Progenitor cell of endocrine pancreas (in vitro differentiated cells): ENCODE data around the gene RUNX3. TPM values are rescaled to one million over a fixed set of nuclear protein-coding genes. Genes with fewer than 3 reads are reported as not detected.

ENCODE experiments used
- DNase-seq: peaks from one replicate; pipeline ENCODE4 v3.0.0; 2021; ENCODE audit warnings: low spot score; ENCODE audit not compliant: unreplicated experiment
- H3K27ac Mint-ChIP-seq: 2 replicates; pipeline ENCODE4 v1.8.0; 2021; ENCODE audit warnings: mild to moderate bottlenecking, moderate library complexity, mixed read lengths
- H3K27me3 Mint-ChIP-seq: 2 replicates; pipeline ENCODE4 v1.8.0; 2021; ENCODE audit warnings: mixed read lengths
- H3K36me3 Mint-ChIP-seq: 2 replicates; pipeline ENCODE4 v1.8.0; 2022; ENCODE audit warnings: mixed read lengths; ENCODE audit not compliant: insufficient read depth
- H3K4me1 Mint-ChIP-seq: 2 replicates; pipeline ENCODE4 v1.8.0; 2021; ENCODE audit warnings: low read depth, mixed read lengths
- H3K4me3 Mint-ChIP-seq: 2 replicates; pipeline ENCODE4 v1.8.0; 2021; ENCODE audit warnings: low read depth, mild to moderate bottlenecking, moderate library complexity, mixed read lengths
- H3K9me3 Mint-ChIP-seq: 2 replicates; pipeline ENCODE4 v1.8.0; 2021; ENCODE audit warnings: low read depth, mixed read lengths
- total RNA-seq: library from RNA; stranded (reverse); gene quantifications from 2 replicates; pipeline ENCODE4 v1.2.1, GENCODE V29; 2021
- TF ChIP-seq, protein P1 (sequence below): fragments of 200-600 bp; sonication (generic); IDR thresholded peaks from one replicate; pipeline ENCODE4 v1.5.0; 2021; ENCODE audit warnings: antibody characterized with exemption, mild to moderate bottlenecking; ENCODE audit not compliant: unreplicated experiment

RUNX3 gene
- total RNA-seq, 1 donor from 2014 or later = not detected

DNA sequence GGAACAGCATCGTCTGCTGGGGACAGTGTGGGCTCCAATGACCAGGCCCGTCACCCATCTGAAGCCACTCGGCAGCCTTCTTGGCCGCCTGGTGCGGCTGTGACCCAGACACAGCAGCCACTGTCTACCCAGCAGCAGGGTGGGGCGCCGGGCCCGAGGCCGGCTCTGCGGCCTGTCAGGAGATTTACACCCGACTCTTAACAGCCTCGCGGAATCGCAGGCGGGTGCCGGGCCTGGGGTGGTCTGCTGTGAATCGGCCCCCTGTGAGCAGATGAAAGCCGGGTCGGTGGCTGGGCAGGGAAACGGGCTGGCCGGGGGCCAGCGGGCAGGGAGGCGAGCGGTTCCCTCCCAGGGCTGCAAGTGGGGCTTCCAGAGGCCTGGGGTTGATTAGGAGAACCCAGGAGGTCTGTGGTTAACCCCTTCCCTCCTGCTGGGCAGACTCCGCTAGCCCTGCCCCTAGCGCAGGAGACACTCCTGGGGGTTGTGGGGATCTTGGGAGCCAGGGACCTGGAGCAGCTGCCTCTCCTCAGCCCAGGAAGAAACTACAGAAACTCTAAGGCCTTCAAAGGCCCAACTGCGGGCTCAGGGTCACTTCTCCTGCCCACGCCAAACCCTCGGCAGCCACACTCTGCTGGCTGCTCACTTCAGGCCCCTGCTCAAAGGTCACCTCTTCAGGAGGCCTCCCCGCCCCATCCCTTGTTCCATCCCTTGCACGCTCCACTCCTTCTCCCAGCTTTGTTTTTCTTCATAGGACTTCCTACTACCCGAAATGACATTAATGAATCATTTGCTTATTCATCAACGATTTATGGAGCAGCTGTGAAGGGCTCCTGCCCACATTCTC is 15.6 kb downstream of the RUNX3 start:
- peaks cover 14% of the 10 kb centered on the region for H3K27me3 Mint-ChIP-seq
- TF ChIP-seq, protein P1, sequence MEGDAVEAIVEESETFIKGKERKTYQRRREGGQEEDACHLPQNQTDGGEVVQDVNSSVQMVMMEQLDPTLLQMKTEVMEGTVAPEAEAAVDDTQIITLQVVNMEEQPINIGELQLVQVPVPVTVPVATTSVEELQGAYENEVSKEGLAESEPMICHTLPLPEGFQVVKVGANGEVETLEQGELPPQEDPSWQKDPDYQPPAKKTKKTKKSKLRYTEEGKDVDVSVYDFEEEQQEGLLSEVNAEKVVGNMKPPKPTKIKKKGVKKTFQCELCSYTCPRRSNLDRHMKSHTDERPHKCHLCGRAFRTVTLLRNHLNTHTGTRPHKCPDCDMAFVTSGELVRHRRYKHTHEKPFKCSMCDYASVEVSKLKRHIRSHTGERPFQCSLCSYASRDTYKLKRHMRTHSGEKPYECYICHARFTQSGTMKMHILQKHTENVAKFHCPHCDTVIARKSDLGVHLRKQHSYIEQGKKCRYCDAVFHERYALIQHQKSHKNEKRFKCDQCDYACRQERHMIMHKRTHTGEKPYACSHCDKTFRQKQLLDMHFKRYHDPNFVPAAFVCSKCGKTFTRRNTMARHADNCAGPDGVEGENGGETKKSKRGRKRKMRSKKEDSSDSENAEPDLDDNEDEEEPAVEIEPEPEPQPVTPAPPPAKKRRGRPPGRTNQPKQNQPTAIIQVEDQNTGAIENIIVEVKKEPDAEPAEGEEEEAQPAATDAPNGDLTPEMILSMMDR = no peak
- no peak for DNase-seq
- peaks cover 3% of the 10 kb centered on the region for H3K4me1 Mint-ChIP-seq
- H3K36me3 Mint-ChIP-seq = no peaks in the 10 kb centered on the region
- no peak overlapping the region for H3K4me3 Mint-ChIP-seq
- H3K27ac Mint-ChIP-seq = no peak overlapping the region
- no peaks in the 10 kb centered on the region for H3K9me3 Mint-ChIP-seq

DNA sequence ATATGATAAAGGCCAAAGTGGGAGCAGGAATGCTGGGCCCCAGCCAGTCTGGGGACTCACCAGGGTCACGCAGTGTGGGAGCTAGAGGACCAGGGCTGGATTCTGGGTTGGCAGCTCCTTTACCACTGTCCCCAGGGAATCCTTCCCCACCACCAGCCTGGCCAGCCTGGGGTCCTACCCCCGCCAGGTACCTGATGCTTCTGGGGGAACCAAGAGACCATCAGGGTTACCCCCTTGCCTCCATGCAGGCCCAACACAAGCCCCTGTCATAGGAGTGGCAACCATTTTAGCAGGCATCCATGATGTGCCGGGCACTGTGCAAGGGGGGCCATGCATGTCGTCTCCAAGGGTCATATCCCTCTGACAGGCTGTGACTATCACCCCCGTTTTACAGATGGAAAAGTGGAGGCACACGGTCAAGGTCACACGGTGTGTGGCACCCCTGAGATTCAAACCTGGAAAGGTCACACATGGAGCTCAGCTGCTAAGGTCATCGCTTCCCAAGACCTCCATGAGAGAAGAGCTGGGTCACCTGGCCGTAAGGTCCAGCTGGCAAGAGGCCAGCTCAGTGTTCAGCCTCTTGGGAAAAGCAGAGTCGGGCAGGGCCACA is 16.4 kb downstream of the RUNX3 start:
- TF ChIP-seq, protein P1 = no peak
- Mint-ChIP-seq H3K9me3 (no peaks in the 10 kb centered on the region), H3K27ac (no peak overlapping the region), H3K4me3 (no peak overlapping the region), H3K36me3 (no peaks in the 10 kb centered on the region), H3K27me3 (peaks cover 14% of the 10 kb centered on the region), H3K4me1 (peaks cover 3% of the 10 kb centered on the region)
- no peak for DNase-seq

DNA sequence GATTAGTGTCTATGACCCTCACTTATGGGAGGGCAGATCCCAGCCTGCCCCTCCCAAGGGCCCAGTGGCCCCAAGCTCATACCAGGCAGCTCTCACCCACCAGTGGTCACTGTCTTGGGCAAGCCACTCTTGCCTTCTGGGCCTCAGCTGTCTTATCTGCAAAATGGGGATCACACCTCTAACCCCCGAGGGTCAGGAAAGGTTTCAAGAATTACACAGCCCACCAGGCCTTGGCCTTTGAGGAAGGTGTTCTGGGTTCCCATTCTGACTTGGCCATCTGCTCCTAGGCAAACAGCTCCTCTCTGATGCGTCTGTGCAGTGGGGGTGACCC is 16.8 kb downstream of the RUNX3 start:
- Mint-ChIP-seq H3K9me3 (no peaks in the 10 kb centered on the region), H3K27me3 (peaks cover 12% of the 10 kb centered on the region), H3K4me1 (peaks cover 3% of the 10 kb centered on the region), H3K4me3 (no peak overlapping the region), H3K36me3 (no peaks in the 10 kb centered on the region), H3K27ac (no peak overlapping the region)
- TF ChIP-seq, protein P1 = no peak
- DNase-seq = no peak

DNA sequence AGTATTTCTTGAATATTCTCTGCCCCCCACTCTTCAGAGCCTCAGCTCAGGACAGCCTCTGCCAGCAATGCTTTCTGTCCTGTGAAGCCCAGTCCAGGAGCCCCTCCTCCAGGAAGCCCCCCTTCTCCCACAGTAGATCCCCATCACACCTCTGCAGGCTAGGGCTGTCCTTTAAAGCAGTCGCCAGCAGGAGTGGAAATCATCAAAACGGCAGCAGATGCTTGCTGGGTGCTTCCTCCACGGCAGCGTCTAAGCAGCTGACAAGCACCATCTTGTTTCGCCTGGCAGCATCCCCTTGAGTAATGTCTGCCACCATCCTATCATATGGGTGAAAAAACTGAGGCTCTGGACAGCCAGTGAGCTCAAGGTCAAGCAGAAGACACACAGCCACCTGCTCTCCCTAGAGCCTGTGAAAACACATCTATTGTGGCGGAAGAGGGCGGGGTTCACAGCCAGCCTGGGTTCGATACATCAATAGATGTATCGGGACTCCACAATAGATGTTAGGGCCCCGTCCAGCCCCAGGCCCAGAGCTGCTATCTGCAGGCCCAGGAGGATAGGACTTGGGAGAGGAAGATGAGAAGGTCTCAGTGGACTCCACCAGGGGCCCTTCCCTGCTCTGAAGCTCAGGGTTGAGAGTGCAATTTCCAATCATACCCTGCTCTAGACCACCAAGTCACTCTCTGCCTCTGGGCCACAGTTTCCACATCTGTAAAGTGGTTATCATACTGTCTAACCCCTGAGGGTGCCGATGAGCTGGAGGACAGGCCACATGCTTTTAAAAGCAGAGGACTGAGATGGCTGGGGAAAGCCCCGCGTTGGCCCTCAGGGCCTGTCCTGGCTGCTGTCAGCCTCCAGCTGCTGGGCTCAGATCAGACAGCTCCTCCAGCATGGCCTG is 17.5 kb downstream of the RUNX3 start:
- Mint-ChIP-seq H3K9me3 (peaks cover 4% of the 10 kb centered on the region), H3K27me3 (peaks cover 12% of the 10 kb centered on the region), H3K27ac (no peak overlapping the region), H3K4me1 (peaks cover 3% of the 10 kb centered on the region), H3K36me3 (no peaks in the 10 kb centered on the region), H3K4me3 (no peak overlapping the region)
- DNase-seq = no peak
- TF ChIP-seq, protein P1 = no peak

DNA sequence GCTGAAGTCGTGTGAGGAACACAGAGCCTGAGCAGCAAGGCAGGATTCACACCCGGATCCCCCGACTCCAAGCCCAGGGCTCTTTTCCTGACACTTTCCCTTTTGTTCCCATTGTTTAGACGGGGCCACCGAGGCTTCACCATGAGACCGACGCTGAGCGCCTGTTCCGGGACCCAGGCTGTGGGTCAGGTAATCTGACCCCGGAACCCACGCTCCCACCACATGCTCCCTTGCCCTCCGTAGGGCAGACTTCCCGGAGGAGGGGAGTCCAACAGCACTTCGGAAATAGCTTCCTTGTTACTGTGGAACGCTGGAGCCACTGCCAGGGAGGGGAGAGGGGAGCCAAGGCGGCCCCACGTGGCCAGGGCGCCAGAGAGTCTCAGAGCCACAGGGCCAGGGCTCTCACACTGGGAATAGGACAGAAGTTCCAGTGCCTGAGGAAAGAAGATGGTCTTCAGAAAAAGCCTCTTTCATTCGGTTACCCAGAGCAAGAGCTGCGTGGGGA is 18.4 kb downstream of the RUNX3 start:
- DNase-seq = no peak
- Mint-ChIP-seq H3K36me3 (no peaks in the 10 kb centered on the region), H3K27ac (no peak overlapping the region), H3K9me3 (peaks cover 6% of the 10 kb centered on the region), H3K4me3 (no peak overlapping the region), H3K4me1 (peaks cover 3% of the 10 kb centered on the region), H3K27me3 (peaks cover 12% of the 10 kb centered on the region)
- TF ChIP-seq, protein P1 = no peak
